GM23338 (cell line): ENCODE data around the gene SLC35A3. TPM values are rescaled to one million over a fixed set of nuclear protein-coding genes. Genes with fewer than 3 reads are reported as not detected.
A peak's percentile ranks its signal among the peaks of the same experiment; 100 is the strongest.

ENCODE experiments used
- ATAC-seq: fragments of 200-7000 bp; cut with Tn5 transposase; 3 replicates; pipeline ENCODE4 v1.9.1; 2020
- DNase-seq: peaks from one replicate; pipeline ENCODE4 v3.0.0-alpha.2; 2015; ENCODE audit warnings: low spot score
- H2AFZ ChIP-seq: fragments of 200-600 bp; sonication (generic); 2 replicates; pipeline ENCODE4 v1.8.0; 2016; ENCODE audit warnings: antibody characterized with exemption, mild to moderate bottlenecking, moderate library complexity
- H3F3A ChIP-seq: fragments of 200-600 bp; sonication (generic); replicated peaks from 2 replicates; pipeline ENCODE4 v1.8.0; 2017; ENCODE audit warnings: antibody characterized with exemption, mixed run types, low read depth
- H3K27ac ChIP-seq: fragments of 200-600 bp; sonication (generic); 2 replicates; pipeline ENCODE4 v1.6.1; 2016; ENCODE audit warnings: low read depth
- H3K27me3 ChIP-seq: fragments of 200-600 bp; sonication (generic); 2 replicates; pipeline ENCODE4 v1.8.0; 2016; ENCODE audit warnings: mild to moderate bottlenecking, mixed run types, moderate library complexity; ENCODE audit not compliant: insufficient read depth
- H3K36me3 ChIP-seq: fragments of 200-600 bp; sonication (generic); 2 replicates; pipeline ENCODE4 v1.8.0; 2016; ENCODE audit warnings: mild to moderate bottlenecking; ENCODE audit not compliant: insufficient read depth
- H3K4me1 ChIP-seq: fragments of 200-600 bp; sonication (generic); 2 replicates; pipeline ENCODE4 v1.8.0; 2016; ENCODE audit warnings: mild to moderate bottlenecking, moderate library complexity; ENCODE audit not compliant: insufficient read depth
- H3K4me2 ChIP-seq: fragments of 200-600 bp; sonication (generic); 2 replicates; pipeline ENCODE4 v1.7.1; 2017; ENCODE audit warnings: mixed run types
- H3K4me3 ChIP-seq: fragments of 200-600 bp; sonication (generic); 2 replicates; pipeline ENCODE4 v1.6.1; 2016; ENCODE audit warnings: mixed run types
- H3K79me2 ChIP-seq: fragments of 200-600 bp; sonication (generic); replicated peaks from 2 replicates; pipeline ENCODE4 v1.8.0; 2017; ENCODE audit warnings: mild to moderate bottlenecking; ENCODE audit not compliant: insufficient read depth
- H3K9me2 ChIP-seq: fragments of 200-600 bp; sonication (generic); 2 replicates; pipeline ENCODE4 v1.8.0; 2017; ENCODE audit not compliant: insufficient read depth
- H4K20me1 ChIP-seq: fragments of 200-600 bp; sonication (generic); replicated peaks from 2 replicates; pipeline ENCODE4 v1.8.0; 2017; ENCODE audit warnings: mild to moderate bottlenecking; ENCODE audit not compliant: insufficient read depth
- H3K27ac Mint-ChIP-seq: 2 replicates; pipeline ENCODE4 v1.8.0; 2020; ENCODE audit warnings: inconsistent platforms, mild to moderate bottlenecking, moderate library complexity, mixed read lengths
- H3K27me3 Mint-ChIP-seq: 3 replicates; pipeline ENCODE4 v1.8.0; 2022; ENCODE audit warnings: low read depth, mild to moderate bottlenecking, moderate library complexity, mixed read lengths, inconsistent platforms; ENCODE audit not compliant: insufficient read depth, poor library complexity
- H3K36me3 Mint-ChIP-seq: 3 replicates; pipeline ENCODE4 v1.8.0; 2021; ENCODE audit warnings: low read depth, mild to moderate bottlenecking, inconsistent platforms, moderate library complexity, mixed read lengths
- H3K4me1 Mint-ChIP-seq: 3 replicates; pipeline ENCODE4 v1.8.0; 2020; ENCODE audit warnings: mild to moderate bottlenecking, inconsistent platforms, mixed read lengths
- H3K4me3 Mint-ChIP-seq: 3 replicates; pipeline ENCODE4 v1.8.0; 2021; ENCODE audit warnings: moderate library complexity, mild to moderate bottlenecking, inconsistent platforms, mixed read lengths
- H3K9me3 Mint-ChIP-seq: 3 replicates; pipeline ENCODE4 v1.8.0; 2020; ENCODE audit warnings: moderate library complexity, mild to moderate bottlenecking, inconsistent platforms, mixed read lengths
- CTCF ChIP-seq, 2 experiments: fragments of 200-600 bp in 1 of 2; sonication (generic) in 1 of 2; conservative IDR thresholded peaks; 2 replicates each; pipeline versions ENCODE4 v1.5.1 to v1.6.1; 2016 to 2017; ENCODE audit warnings: antibody characterized with exemption in 2 of 2, low read depth in 2 of 2, mild to moderate bottlenecking in 2 of 2, moderate library complexity in 1 of 2
- EZH2 ChIP-seq: fragments of 200-600 bp; sonication (generic); IDR thresholded peaks from one replicate; pipeline ENCODE4 v1.8.0; 2017; ENCODE audit warnings: antibody characterized with exemption, mild to moderate bottlenecking, low read depth; ENCODE audit not compliant: unreplicated experiment
- EZH2phosphoT487 ChIP-seq: fragments of 200-600 bp; sonication (generic); IDR thresholded peaks from one replicate; pipeline ENCODE4 v1.8.1; 2018; ENCODE audit warnings: antibody characterized with exemption; ENCODE audit not compliant: unreplicated experiment
- JUNB ChIP-seq: IDR thresholded peaks from one replicate; pipeline ENCODE4 v1.6.1; 2016; ENCODE audit warnings: antibody characterized with exemption; ENCODE audit not compliant: unreplicated experiment
- NANOG ChIP-seq: IDR thresholded peaks from 2 replicates; pipeline ENCODE4 v1.6.1; 2016; ENCODE audit warnings: antibody characterized with exemption, borderline replicate concordance
- POLR2AphosphoS5 ChIP-seq: IDR thresholded peaks from 2 replicates; pipeline ENCODE4 v1.6.1; 2016; ENCODE audit warnings: antibody characterized with exemption, low read depth
- ZNF114 ChIP-seq: fragments of 250-450 bp; sonication (Bioruptor Pico); IDR thresholded peaks from 2 replicates; pipeline ENCODE4 v1.5.0; 2020; ENCODE audit warnings: mild to moderate bottlenecking, moderate library complexity
- ZNF331 ChIP-seq: fragments of 250-450 bp; sonication (Bioruptor Pico); IDR thresholded peaks from 2 replicates; pipeline ENCODE4 v1.5.0; 2020; ENCODE audit warnings: low read depth, mild to moderate bottlenecking, moderate library complexity
- ZNF462 ChIP-seq: fragments of 250-450 bp; sonication (Bioruptor Pico); IDR thresholded peaks from 2 replicates; pipeline ENCODE4 v1.5.0; 2020; ENCODE audit warnings: mild to moderate bottlenecking, moderate library complexity
- polyA plus RNA-seq: library from polyadenylated mRNA; unstranded; fragments of >200 nt; fragmentation: Nextera tagmentation; extraction: Ambion mirVana; gene quantifications from 2 replicates; pipeline ENCODE4 v1.2.1, GENCODE V29; 2016
- total RNA-seq: library from RNA; depleted of rRNA; stranded (reverse); fragments of >200 nt; shearing (Covaris generic); gene quantifications from 2 replicates; pipeline ENCODE4 v1.2.3, GENCODE V29; 2014

The SLC35A3 gene
- total and polyA plus RNA-seq, 2 experiments from 2014 or later: 7.6 to 27.2 TPM

- no peak for TF ChIP-seq CTCF (conservative IDR thresholded peaks at IDR 0.05; ENCODE audit: low read depth in 2 of 2)
- TF ChIP-seq ZNF331: no peak
- TF ChIP-seq ZNF462 (CRISPR knock-in tag): no peak
- TF ChIP-seq EZH2phosphoT487: no peak
- TF ChIP-seq NANOG: no peak
- no peak for TF ChIP-seq POLR2AphosphoS5
- TF ChIP-seq ZNF114 (CRISPR knock-in tag): no peak
Observed at GRCh38 chr1:99968214-99968613, 1.6 kb upstream of the SLC35A3 start (continued).

- DNase-seq: peak; percentile 7
- Histone ChIP-seq H3K4me3 (peak overlapping the region; percentile 88), H3K27me3 (no peaks in the 10 kb centered on the region), H3K36me3 (no peaks in the 10 kb centered on the region), H3K27ac (peak overlapping the region; percentile 77; the same call in 1 of the 2 replicates), H3K9me2 (no peaks in the 10 kb centered on the region), H3F3A (0 out of 2 replicates have a peak, but pooled peaks cover 9% of the 10 kb centered on the region), H3K79me2 (peaks cover 36% of the 10 kb centered on the region), H3K4me2 (peak overlapping the region; percentile 73), H3K4me1 (peaks cover 18% of the 10 kb centered on the region), H2AFZ (peak overlapping the region; percentile 100), H4K20me1 (no peaks in the 10 kb centered on the region)
- ATAC-seq: no peak
- Mint-ChIP-seq H3K4me1 (peaks cover 11% of the 10 kb centered on the region), H3K36me3 (no peaks in the 10 kb centered on the region), H3K9me3 (no peaks in the 10 kb centered on the region), H3K27me3 (peaks cover 10% of the 10 kb centered on the region), H3K4me3 (peak overlapping the region; percentile 96), H3K27ac (no peak overlapping the region)
- TF ChIP-seq EZH2phosphoT487 (no peak), JUNB (no peak), EZH2 (no peak), ZNF462 (CRISPR knock-in tag) (no peak)
Observed at GRCh38 chr1:99969260-99969728, 502 bp upstream of the SLC35A3 start.
